OCI-LY7 (cell line): ENCODE results near the gene MEAK7. TPM values are rescaled to one million over a fixed set of nuclear protein-coding genes. Genes with fewer than 3 reads are reported as not detected.
A peak's percentile ranks its signal among the peaks of the same experiment; 100 is the strongest.

Source experiments
- BruUV-seq: library from RNA; stranded (reverse); fragments of 400-500 nt; replicated peaks from 2 replicates; lab custom pipeline; 2021; lab: Mats Ljungman, UMichigan
- CTCF ChIA-PET: fragments of 300-600 bp; sonication (Branson Sonifier 250); formaldehyde crosslinking; loops from one replicate; lab custom pipeline; 2022; ENCODE audit warnings: antibody characterized with exemption; ENCODE audit not compliant: unreplicated experiment; lab: Charles Lee
- POLR2A ChIA-PET: fragments of 300-600 bp; sonication (Branson Sonifier 250); formaldehyde crosslinking; loops from one replicate; lab custom pipeline; 2022; ENCODE audit warnings: antibody characterized with exemption; lab: Charles Lee
- DNase-seq: peaks from one replicate; pipeline ENCODE4 v3.0.0-alpha.2; 2015; ENCODE audit warnings: low spot score
- H2AFZ ChIP-seq: fragments of 200-600 bp; sonication (generic), shearing (Covaris generic); 2 replicates; pipeline ENCODE4 v1.6.1; 2014; ENCODE audit warnings: mild to moderate bottlenecking, antibody characterized with exemption, low read length, moderate library complexity
- H3K27ac ChIP-seq: fragments of 200-600 bp; sonication (generic); 2 replicates; pipeline ENCODE4 v1.5.1; 2014; ENCODE audit warnings: mixed run types, low read depth, mild to moderate bottlenecking, moderate library complexity, low read length, inconsistent platforms; ENCODE audit not compliant: poor library complexity, severe bottlenecking
- H3K36me3 ChIP-seq: fragments of 200-600 bp; sonication (generic); 2 replicates; pipeline ENCODE4 v1.6.1; 2014; ENCODE audit warnings: mild to moderate bottlenecking, antibody characterized with exemption, low read length, moderate library complexity, mixed read lengths; ENCODE audit not compliant: insufficient read depth
- H3K4me1 ChIP-seq: fragments of 200-600 bp; sonication (generic); 2 replicates; pipeline ENCODE4 v1.5.1; 2014; ENCODE audit warnings: mild to moderate bottlenecking, low read length; ENCODE audit not compliant: insufficient read depth, poor library complexity, severe bottlenecking
- H3K4me2 ChIP-seq: fragments of 200-600 bp; sonication (generic); 2 replicates; pipeline ENCODE4 v1.6.1; 2014; ENCODE audit warnings: mild to moderate bottlenecking, low read length
- H3K4me3 ChIP-seq: fragments of 200-600 bp; sonication (generic); 2 replicates; pipeline ENCODE4 v1.5.1; 2014; ENCODE audit warnings: mild to moderate bottlenecking, low read depth, low read length; ENCODE audit not compliant: poor library complexity, severe bottlenecking
- H3K79me2 ChIP-seq: fragments of 200-600 bp; sonication (generic); 2 replicates; pipeline ENCODE4 v1.6.1; 2016; ENCODE audit warnings: low read depth, mild to moderate bottlenecking, low read length, moderate library complexity, mixed read lengths; ENCODE audit not compliant: insufficient read depth
- H3K9me2 ChIP-seq: fragments of 200-600 bp; sonication (generic); 2 replicates; pipeline ENCODE4 v1.6.1; 2016; ENCODE audit warnings: mild to moderate bottlenecking, low read length, mixed read lengths; ENCODE audit not compliant: insufficient read depth
- H3K9me3 ChIP-seq: fragments of 200-600 bp; sonication (generic); 2 replicates; pipeline ENCODE4 v1.6.1; 2014; ENCODE audit warnings: mild to moderate bottlenecking, mixed run types, low read length, mixed read lengths
- H4K20me1 ChIP-seq: fragments of 200-600 bp; sonication (generic); 2 replicates; pipeline ENCODE4 v1.6.1; 2014; ENCODE audit warnings: mild to moderate bottlenecking, antibody characterized with exemption, low read length, moderate library complexity, mixed read lengths; ENCODE audit not compliant: insufficient read depth
- CTCF ChIP-seq: fragments of 200-600 bp; sonication (generic); conservative IDR thresholded peaks from 2 replicates; pipeline ENCODE4 v1.5.1; 2014; ENCODE audit warnings: mild to moderate bottlenecking, antibody characterized with exemption, low read length, moderate library complexity, mixed read lengths
- EZH2phosphoT487 ChIP-seq: fragments of 200-600 bp; sonication (generic); IDR thresholded peaks from 2 replicates; pipeline ENCODE4 v1.6.1; 2018; ENCODE audit warnings: low read depth, borderline replicate concordance, mild to moderate bottlenecking, mixed run types, antibody characterized with exemption, low read length, moderate library complexity, mixed read lengths
- intact Hi-C: fragments of 100-400 bp; cut with micrococcal nuclease; formaldehyde crosslinking; loops from one replicate; pipeline ENCODE4 v1.10.0; 2022; ENCODE audit not compliant: unreplicated experiment
- total RNA-seq, 2 experiments: library from RNA; depleted of rRNA in 1 of 2; stranded (reverse); fragments of >200 nt in 1 of 2; shearing (Covaris generic) in 1 of 2; gene quantifications; 2 replicates each; pipeline ENCODE4 v1.2.3, GENCODE V29; 2014 to 2022

The MEAK7 gene
- total RNA-seq, 2 experiments from 2014 or later = 12.0 to 20.5 TPM

GRCh38 chr16:84461413-84462295, 42.8 kb downstream of the MEAK7 start:
- ChIA-PET CTCF (interaction anchor here (0.6 kb wide), 1 partner anchor 36 kb away, joined by 3 read pairs; no protein-coding TSS in a partner anchor), POLR2A (no interaction called here)
- Histone ChIP-seq H3K4me3 (no peak overlapping the region), H3K79me2 (no peaks in the 10 kb centered on the region), H3K36me3 (no peaks in the 10 kb centered on the region), H4K20me1 (no peaks in the 10 kb centered on the region), H3K4me2 (no peak overlapping the region), H2AFZ (no peak overlapping the region), H3K4me1 (no peaks in the 10 kb centered on the region), H3K27ac (no peak overlapping the region), H3K9me2 (no peaks in the 10 kb centered on the region), H3K9me3 (no peaks in the 10 kb centered on the region)
- intact Hi-C loops = no loop called here
- DNase-seq = peak; percentile 9
- TF ChIP-seq CTCF (no peak), EZH2phosphoT487 (no peak)
- no TSS peak for BruUV-seq

GRCh38 chr16:84461029-84461412, 43.4 kb downstream of the MEAK7 start:
- Histone ChIP-seq H3K9me3 (no peaks in the 10 kb centered on the region), H3K36me3 (no peaks in the 10 kb centered on the region), H3K79me2 (no peaks in the 10 kb centered on the region), H3K27ac (no peak overlapping the region), H3K4me2 (no peak overlapping the region), H3K9me2 (no peaks in the 10 kb centered on the region), H3K4me3 (no peak overlapping the region), H4K20me1 (no peaks in the 10 kb centered on the region), H2AFZ (no peak overlapping the region), H3K4me1 (no peaks in the 10 kb centered on the region)
- ChIA-PET POLR2A (no interaction called here), CTCF (interaction anchor here (0.6 kb wide), 1 partner anchor 37 kb away, joined by 3 read pairs; no protein-coding TSS in a partner anchor)
- TF ChIP-seq EZH2phosphoT487 (no peak), CTCF (no peak)
- intact Hi-C loops = no loop called here
- DNase-seq = no peak
- BruUV-seq = no TSS peak

- intact Hi-C loops = no loop called here
- H3K79me2 ChIP-seq = no peaks in the 10 kb centered on the region
- TF ChIP-seq CTCF (no peak), EZH2phosphoT487 (no peak)
- H3K9me3 ChIP-seq = no peaks in the 10 kb centered on the region
- POLR2A ChIA-PET = no interaction called here
- no peaks in the 10 kb centered on the region for H3K4me1 ChIP-seq
- no peaks in the 10 kb centered on the region for H4K20me1 ChIP-seq
- H3K27ac ChIP-seq = no peak overlapping the region
- H3K36me3 ChIP-seq = no peaks in the 10 kb centered on the region
- DNase-seq = no peak
- BruUV-seq = no TSS peak
- CTCF ChIA-PET = no interaction called here
- H3K4me2 ChIP-seq = no peak overlapping the region
- no peaks in the 10 kb centered on the region for H3K9me2 ChIP-seq
- H2AFZ ChIP-seq = no peak overlapping the region
- H3K4me3 ChIP-seq = no peak overlapping the region
These were observed 43.9 kb downstream of the MEAK7 start for GRCh38 chr16:84460406-84461028.
